Stimulated activated CD4-positive, alpha-beta T cell treated with anti-CD3 and anti-CD28 coated beads, Interleukin-12 subunit alpha, Interleukin-12 subunit beta, amount 100 ng/mL, for 24 hours (primary cell): ENCODE measurements around the gene CCZ1B.
"Not testable (repeated sequence)": the region's sequence is repeated elsewhere in the genome, so short reads cannot be mapped to it uniquely, and the experiment has no call there.

Experiments
- DNase-seq, 2 experiments: peaks; one replicate each; pipeline ENCODE4 v3.0.0-alpha.2; 2020; ENCODE audit warnings: low read depth in 2 of 2

CCZ1B gene

DNA sequence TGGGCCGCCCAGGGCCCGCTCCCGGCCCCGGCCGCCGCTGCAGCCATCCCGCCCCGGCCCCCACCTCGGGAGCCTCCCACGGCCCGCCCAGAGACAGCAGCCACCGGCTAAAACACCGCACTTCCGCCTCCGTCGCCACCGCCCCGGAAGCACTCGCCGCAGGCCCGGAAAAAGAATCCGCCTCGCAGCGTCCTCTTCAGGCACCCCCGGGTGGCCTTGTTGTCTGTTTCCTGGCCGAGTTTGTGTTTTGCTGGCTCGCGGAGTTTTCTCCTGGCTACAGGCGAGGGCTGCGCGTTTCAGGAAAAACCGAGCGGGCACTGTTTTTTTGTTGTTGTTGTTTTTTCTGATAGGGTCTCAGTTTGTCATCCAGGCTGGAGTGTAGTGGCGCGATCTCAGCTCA is at the start of gene CCZ1B:
CCZ1B (minus strand) TSS at position 125 of the 400 bp plus-strand sequence; CDS start at position 47, 78 bp downstream.
- peak; percentile 61 to 68 for DNase-seq

DNA sequence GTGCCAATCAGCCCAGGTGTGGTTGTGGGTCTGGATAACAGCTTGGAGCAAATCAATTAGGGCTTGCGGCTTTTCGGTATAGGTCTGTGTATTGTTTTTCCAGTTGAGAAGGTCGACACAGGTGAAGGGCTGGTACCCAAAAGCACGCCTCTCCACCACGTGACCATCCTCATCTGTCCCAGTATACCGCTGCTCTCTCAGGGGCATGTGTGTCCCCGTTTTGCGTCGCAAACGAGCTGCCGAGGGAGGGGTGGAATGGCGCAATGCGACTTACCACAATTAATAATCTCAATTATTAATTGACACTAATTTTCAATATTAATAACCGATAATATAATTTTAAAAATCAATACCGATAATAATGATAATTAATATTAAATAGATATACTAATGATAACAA is 48.9 kb upstream of the CCZ1B start:
- DNase-seq, result not testable (repeated sequence)

- DNase-seq, result not testable (repeated sequence)
These were observed 46.3 kb upstream of the CCZ1B start for GRCh38 chr7:6872246-6872945.

GRCh38 chr7:6871421-6872144 is 45.5 kb upstream of the CCZ1B start:
- DNase-seq, result not testable (repeated sequence)

GRCh38 chr7:6864751-6865150 is 38.7 kb upstream of the CCZ1B start:
- not testable (repeated sequence) for DNase-seq

GRCh38 chr7:6864188-6864587 is 38.1 kb upstream of the CCZ1B start:
- not testable (repeated sequence) for DNase-seq

GRCh38 chr7:6862876-6863275 is 36.8 kb upstream of the CCZ1B start:
- not testable (repeated sequence) for DNase-seq

GRCh38 chr7:6857721-6858314 is 31.7 kb upstream of the CCZ1B start:
- DNase-seq, result peak; percentile 60 to 72

GRCh38 chr7:6855563-6856131 is 29.6 kb upstream of the CCZ1B start:
- not testable (repeated sequence) for DNase-seq

DNA sequence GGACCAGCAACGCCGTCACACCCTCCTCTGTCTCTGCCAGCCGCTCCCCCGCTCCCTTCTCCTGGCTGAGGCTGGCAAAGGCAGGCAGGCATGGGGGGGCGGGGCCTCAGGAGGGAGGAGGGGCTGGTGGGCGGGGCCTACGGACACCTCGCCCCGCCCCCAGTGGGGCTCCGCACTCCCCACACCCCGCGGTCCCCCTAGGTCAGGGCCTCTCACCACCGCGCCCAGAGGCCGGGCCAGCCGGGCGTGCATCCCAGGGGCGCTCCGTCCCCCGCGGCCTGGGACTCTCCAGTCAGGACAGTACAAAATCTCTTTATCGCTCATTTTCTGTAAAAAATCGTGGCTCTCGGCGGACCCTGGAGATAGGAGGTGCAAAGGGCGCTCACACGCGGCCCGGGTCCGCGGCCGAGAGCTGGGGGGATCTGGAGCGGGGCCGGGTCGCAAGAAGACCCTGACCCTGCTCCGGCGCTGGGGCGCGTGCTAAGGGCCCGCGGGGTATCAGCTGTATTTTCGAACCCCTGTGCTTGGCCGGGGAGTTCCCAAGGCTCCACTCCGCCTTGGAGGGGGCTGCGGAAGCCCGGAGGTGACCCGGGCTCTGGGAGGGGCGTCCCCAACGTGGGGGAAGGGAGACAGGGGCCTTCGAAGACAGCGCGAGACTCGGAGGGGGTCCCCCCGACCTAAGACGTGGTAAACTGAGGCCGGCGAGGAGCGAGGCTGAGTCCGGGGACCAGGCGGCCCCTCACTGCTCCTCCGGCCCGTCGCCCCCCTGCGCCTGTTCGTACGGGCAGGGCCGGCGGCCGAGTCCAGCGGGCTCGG is 28.9 kb upstream of the CCZ1B start:
- not testable (repeated sequence) for DNase-seq

GRCh38 chr7:6853681-6854080 is 27.6 kb upstream of the CCZ1B start:
- DNase-seq, result not testable (repeated sequence)

- DNase-seq, result not testable (repeated sequence)
These were observed 23.1 kb upstream of the CCZ1B start for GRCh38 chr7:6849127-6849526.

- DNase-seq, result not testable (repeated sequence)
These were observed 21.7 kb upstream of the CCZ1B start for GRCh38 chr7:6847751-6848150.

DNA sequence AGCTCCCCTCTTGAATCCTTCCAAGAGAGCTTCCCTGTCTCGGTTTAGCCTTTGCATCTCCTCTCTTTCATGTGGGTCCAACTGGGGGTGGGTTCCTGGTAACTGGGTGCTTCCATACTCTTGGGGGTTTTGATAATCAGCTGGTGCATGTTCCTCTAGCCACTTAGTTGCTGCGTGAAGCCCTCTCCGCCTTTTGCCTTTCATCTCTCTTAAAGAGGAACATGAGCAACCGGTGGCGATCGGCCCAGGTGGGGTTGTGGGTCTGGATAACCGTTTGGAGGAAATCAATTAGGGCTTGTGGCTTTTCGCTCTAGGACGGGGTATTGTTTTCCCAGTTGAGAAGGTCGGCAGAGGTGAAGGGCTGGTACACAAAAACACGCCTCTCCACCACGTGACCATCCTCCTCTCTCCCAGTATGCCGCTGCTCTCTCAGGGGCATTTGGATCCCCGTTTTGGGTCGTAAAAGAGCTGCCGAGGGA is 19.9 kb upstream of the CCZ1B start:
- DNase-seq, result not testable (repeated sequence)

GRCh38 chr7:6843654-6844053 is 17.6 kb upstream of the CCZ1B start:
- not testable (repeated sequence) for DNase-seq

GRCh38 chr7:6843092-6843491 is 17.0 kb upstream of the CCZ1B start:
- not testable (repeated sequence) for DNase-seq

DNA sequence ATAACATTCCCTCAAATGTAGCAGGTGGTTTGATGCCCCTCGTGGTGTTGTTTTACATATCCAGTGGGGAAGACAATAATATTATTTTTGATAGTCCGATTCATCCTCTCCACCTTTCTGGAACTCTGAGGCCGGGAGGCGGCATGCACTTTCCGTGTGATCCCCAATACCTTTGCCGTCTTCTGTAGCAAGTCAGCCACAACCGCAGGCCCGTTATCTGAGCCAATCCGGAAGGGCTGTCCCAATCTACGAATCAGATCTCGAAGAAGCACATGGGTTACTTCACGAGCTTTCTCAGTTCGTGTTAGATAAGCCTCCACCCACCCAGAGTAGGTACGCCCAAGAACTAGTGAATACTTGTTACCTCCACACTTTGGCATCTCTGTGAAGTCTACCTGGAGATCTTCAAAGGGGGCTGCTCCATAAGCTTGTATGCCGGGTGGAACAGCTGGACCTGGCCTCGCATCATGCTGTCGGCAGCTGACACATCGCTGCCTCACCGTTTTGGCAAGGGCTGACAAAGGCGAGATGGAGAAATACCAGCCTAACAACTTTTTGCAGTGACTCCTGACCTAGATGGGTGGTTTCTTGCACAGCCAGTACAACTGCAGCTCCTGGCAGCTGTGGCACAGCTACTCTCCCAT is 16.3 kb upstream of the CCZ1B start:
- not testable (repeated sequence) for DNase-seq

DNA sequence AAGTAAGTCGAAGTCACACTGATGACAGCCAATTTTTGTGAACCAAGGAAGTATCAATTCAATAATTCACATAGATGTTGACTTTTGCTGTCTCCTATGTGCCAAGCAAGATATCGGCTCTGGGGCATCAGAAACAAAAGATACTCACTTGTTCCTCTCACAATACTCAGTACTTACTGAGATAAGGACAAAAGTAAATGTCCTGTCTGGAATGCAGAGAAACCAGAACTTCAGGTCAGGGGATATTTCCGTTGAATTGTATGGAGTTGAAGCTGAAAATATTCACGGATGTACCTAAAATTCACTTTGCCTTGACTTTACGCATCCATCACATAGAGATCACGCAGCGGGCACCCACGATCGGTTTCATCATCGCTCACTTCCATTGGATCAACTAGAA is 11.0 kb upstream of the CCZ1B start:
- not testable (repeated sequence) for DNase-seq

DNA sequence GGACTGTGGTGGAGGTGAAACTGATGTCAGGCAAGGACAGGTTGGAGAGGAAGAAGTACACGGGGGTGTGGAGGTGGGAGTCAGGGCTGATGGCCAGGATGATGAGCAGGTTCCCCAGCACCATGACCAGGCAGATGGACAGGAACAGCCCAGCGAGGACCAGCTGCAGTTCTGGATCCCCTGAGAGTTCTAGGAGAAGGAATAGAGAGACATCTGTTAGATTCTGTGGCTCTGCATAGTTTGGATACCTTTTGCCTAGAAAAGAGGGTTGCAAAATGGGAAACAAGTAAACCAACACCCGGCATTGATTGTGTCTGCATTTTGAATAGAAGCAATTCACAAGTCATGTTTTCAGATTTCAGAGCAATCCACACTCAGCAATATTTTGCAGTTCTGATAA is 9.4 kb upstream of the CCZ1B start:
- DNase-seq, result not testable (repeated sequence)

- DNase-seq, result no peak
These were observed 7.6 kb upstream of the CCZ1B start for GRCh38 chr7:6833636-6834035.
